Measurements from ENCODE around the gene HBZ.
"Not testable (repeated sequence)": the region's sequence is repeated elsewhere in the genome, so short reads cannot be mapped to it uniquely, and the experiment has no call there.

GRCh38 chr16:170088-170507, 17.7 kb downstream of the HBZ start:
- not testable (repeated sequence) for TF ChIP-seq ZNF253 (CRISPR knock-in tag; conservative IDR thresholded peaks at IDR 0.05); FOXA1 (IDR thresholded peaks at IDR 0.05; ENCODE audit: borderline replicate concordance); ZNF561 (CRISPR knock-in tag; conservative IDR thresholded peaks at IDR 0.05); ZBED1 (IDR thresholded peaks at IDR 0.05); LEF1 (IDR thresholded peaks at IDR 0.05); RCOR1 (IDR thresholded peaks at IDR 0.05; ENCODE audit: borderline replicate concordance in 1 of 2, low read depth in 2 of 2, low read length in 2 of 2); MBD2 (IDR thresholded peaks at IDR 0.05; ENCODE audit: borderline replicate concordance, low read depth); HNRNPUL1 (IDR thresholded peaks at IDR 0.05; ENCODE audit: low read length); GABPB1 (CRISPR knock-in tag; IDR thresholded peaks at IDR 0.05)
- peak; percentile 97 for TF ChIP-seq EHMT2 (IDR thresholded peaks at IDR 0.05)
- TF ChIP-seq, protein P1, sequence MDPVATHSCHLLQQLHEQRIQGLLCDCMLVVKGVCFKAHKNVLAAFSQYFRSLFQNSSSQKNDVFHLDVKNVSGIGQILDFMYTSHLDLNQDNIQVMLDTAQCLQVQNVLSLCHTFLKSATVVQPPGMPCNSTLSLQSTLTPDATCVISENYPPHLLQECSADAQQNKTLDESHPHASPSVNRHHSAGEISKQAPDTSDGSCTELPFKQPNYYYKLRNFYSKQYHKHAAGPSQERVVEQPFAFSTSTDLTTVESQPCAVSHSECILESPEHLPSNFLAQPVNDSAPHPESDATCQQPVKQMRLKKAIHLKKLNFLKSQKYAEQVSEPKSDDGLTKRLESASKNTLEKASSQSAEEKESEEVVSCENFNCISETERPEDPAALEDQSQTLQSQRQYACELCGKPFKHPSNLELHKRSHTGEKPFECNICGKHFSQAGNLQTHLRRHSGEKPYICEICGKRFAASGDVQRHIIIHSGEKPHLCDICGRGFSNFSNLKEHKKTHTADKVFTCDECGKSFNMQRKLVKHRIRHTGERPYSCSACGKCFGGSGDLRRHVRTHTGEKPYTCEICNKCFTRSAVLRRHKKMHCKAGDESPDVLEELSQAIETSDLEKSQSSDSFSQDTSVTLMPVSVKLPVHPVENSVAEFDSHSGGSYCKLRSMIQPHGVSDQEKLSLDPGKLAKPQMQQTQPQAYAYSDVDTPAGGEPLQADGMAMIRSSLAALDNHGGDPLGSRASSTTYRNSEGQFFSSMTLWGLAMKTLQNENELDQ (CRISPR knock-in tag; IDR thresholded peaks at IDR 0.05; ENCODE audit: borderline replicate concordance), result not testable (repeated sequence)
